CD14-positive monocyte (primary cell): ENCODE data around the gene PARP8. TPM values are rescaled to one million over a fixed set of nuclear protein-coding genes. Genes with fewer than 3 reads are reported as not detected.

Experiments
- DNase-seq, 3 donors: peaks; one replicate each; pipeline ENCODE4 v3.0.0-alpha.2; 2011 to 2022
- H2AFZ ChIP-seq: 2 replicates; pipeline ENCODE4 v1.6.0; 2012; ENCODE audit warnings: mild to moderate bottlenecking, low read depth, low read length, inconsistent platforms; ENCODE audit not compliant: insufficient read depth, poor library complexity, severe bottlenecking
- H3K27ac ChIP-seq, 2 donors: 1 replicate in 1 of 2; 2 replicates in 1 of 2; pipeline ENCODE4 v1.5.1; 2012 to 2013; ENCODE audit warnings: low read length in 2 of 2, control low read depth in 1 of 2, inconsistent platforms in 1 of 2, low read depth in 1 of 2, mild to moderate bottlenecking in 1 of 2
- H3K27me3 ChIP-seq, 2 donors: one replicate each; pipeline versions ENCODE4 v1.6.0 to v1.6.1; 2011 to 2013; ENCODE audit warnings: low read length in 2 of 2; ENCODE audit not compliant: control insufficient read depth in 2 of 2, insufficient read depth in 2 of 2
- H3K36me3 ChIP-seq, 2 donors: replicated peaks in 1 of 2; 1 replicate in 1 of 2; 2 replicates in 1 of 2; pipeline versions ENCODE4 v1.5.1 to v1.6.1; 2012 to 2013; ENCODE audit warnings: low read length in 2 of 2, control low read depth in 1 of 2, inconsistent platforms in 1 of 2, mild to moderate bottlenecking in 1 of 2; ENCODE audit not compliant: insufficient read depth in 2 of 2, control insufficient read depth in 1 of 2
- H3K4me1 ChIP-seq, 2 donors: 1 replicate in 1 of 2; 2 replicates in 1 of 2; pipeline versions ENCODE4 v1.5.1 to v1.6.1; 2012 to 2013; ENCODE audit warnings: low read length in 2 of 2, control low read depth in 1 of 2, inconsistent platforms in 1 of 2, mild to moderate bottlenecking in 1 of 2, moderate library complexity in 1 of 2; ENCODE audit not compliant: insufficient read depth in 2 of 2, control insufficient read depth in 1 of 2
- H3K4me2 ChIP-seq: replicated peaks from 2 replicates; pipeline ENCODE3; 2012; ENCODE audit warnings: low read length, moderate library complexity, mild to moderate bottlenecking; ENCODE audit not compliant: poor library complexity, severe bottlenecking; ENCODE audit errors: extremely low read depth
- H3K4me3 ChIP-seq, 3 experiments: fragments of 200-600 bp in 1 of 3; sonication (generic) in 1 of 3; replicated peaks in 1 of 3; 1 replicate in 2 of 3; 2 replicates in 1 of 3; pipeline ENCODE4 v1.5.1; 2011 to 2013; ENCODE audit warnings: low read length in 3 of 3, mild to moderate bottlenecking in 3 of 3, control low read depth in 2 of 3, low read depth in 2 of 3, inconsistent platforms in 1 of 3, moderate library complexity in 1 of 3
- H3K79me2 ChIP-seq: 2 replicates; pipeline ENCODE4 v1.6.0; 2012; ENCODE audit warnings: mild to moderate bottlenecking, control low read depth, inconsistent platforms, low read length, moderate library complexity; ENCODE audit not compliant: insufficient read depth
- H3K9ac ChIP-seq: 2 replicates; pipeline ENCODE4 v1.6.0; 2017; ENCODE audit warnings: low read length, mild to moderate bottlenecking; ENCODE audit not compliant: insufficient read depth, poor library complexity, severe bottlenecking
- H3K9me3 ChIP-seq, 2 donors: replicated peaks in 1 of 2; 1 replicate in 1 of 2; 2 replicates in 1 of 2; pipeline versions ENCODE4 v1.5.1 to v1.6.1; 2012 to 2013; ENCODE audit warnings: low read length in 2 of 2, control low read depth in 1 of 2; ENCODE audit not compliant: control insufficient read depth in 1 of 2, insufficient read depth in 1 of 2
- H4K20me1 ChIP-seq: 2 replicates; pipeline ENCODE4 v1.6.0; 2012; ENCODE audit warnings: mild to moderate bottlenecking, low read length, control low read depth, moderate library complexity; ENCODE audit not compliant: insufficient read depth
- H3K27ac Mint-ChIP-seq, 7 donors: one replicate each; pipeline ENCODE4 v1.8.0; 2020; ENCODE audit warnings: mild to moderate bottlenecking in 7 of 7, mixed read lengths in 7 of 7, moderate library complexity in 6 of 7, inconsistent platforms in 2 of 7
- H3K27me3 Mint-ChIP-seq, 3 donors: one replicate each; pipeline ENCODE4 v1.8.0; 2021 to 2022; ENCODE audit warnings: low read depth in 3 of 3, mild to moderate bottlenecking in 3 of 3, mixed read lengths in 3 of 3, moderate library complexity in 3 of 3, inconsistent platforms in 1 of 3
- H3K36me3 Mint-ChIP-seq, 2 donors: one replicate each; pipeline ENCODE4 v1.8.0; 2020; ENCODE audit warnings: mixed read lengths in 2 of 2, inconsistent platforms in 1 of 2, mild to moderate bottlenecking in 1 of 2
- H3K4me1 Mint-ChIP-seq: one replicate; pipeline ENCODE4 v1.8.0; 2020; ENCODE audit warnings: mild to moderate bottlenecking, mixed read lengths
- H3K4me3 Mint-ChIP-seq, 2 donors: one replicate each; pipeline ENCODE4 v1.8.0; 2020; ENCODE audit warnings: mild to moderate bottlenecking in 2 of 2, mixed read lengths in 2 of 2, moderate library complexity in 1 of 2
- H3K9me3 Mint-ChIP-seq, 7 donors: one replicate each; pipeline ENCODE4 v1.8.0; 2020 to 2022; ENCODE audit warnings: mixed read lengths in 7 of 7, mild to moderate bottlenecking in 6 of 7, moderate library complexity in 6 of 7, inconsistent platforms in 2 of 7
- CTCF ChIP-seq: fragments of 200-600 bp; IDR thresholded peaks from one replicate; pipeline ENCODE4 v1.8.0; 2022; ENCODE audit warnings: antibody characterized with exemption, mild to moderate bottlenecking
- WGBS: methylation state at CpG from one replicate; pipeline ENCODE4 v1.1.5; 2013; ENCODE audit warnings: missing lambda C conversion rate; ENCODE audit not compliant: insufficient coverage; 5-methylcytosine and 5-hydroxymethylcytosine counted together
- intact Hi-C, 2 donors: fragments of 100-400 bp; cut with micrococcal nuclease; formaldehyde crosslinking; loops; one replicate each; pipeline versions ENCODE4 v1.15.0 to v1.15.1; 2023
- polyA plus RNA-seq, 3 donors: library from polyadenylated mRNA; depleted of rRNA in 1 of 3; unstranded in 2 of 3; stranded (reverse) in 1 of 3; fragments of 300-500 nt in 2 of 3; fragments of >200 nt in 1 of 3; fragmentation: Illumina TruSeq in 2 of 3; gene quantifications; 1 replicate in 2 of 3; 2 replicates in 1 of 3; pipeline ENCODE4 v1.2.3, GENCODE V29; 2012 to 2021

Gene PARP8
- polyA plus RNA-seq, 3 donors: 27.5 to 170 (median 40.6) TPM

GRCh38 chr5:50700706-50701105 is 34.3 kb downstream of the PARP8 start:
- Histone ChIP-seq H3K4me3 (no peak overlapping the region), H2AFZ (no peak overlapping the region), H3K27me3 (no peaks in the 10 kb centered on the region), H3K27ac (no peak overlapping the region), H4K20me1 (peaks cover 100% of the 10 kb centered on the region), H3K36me3 (peaks cover 0 to 23% of the 10 kb centered on the region in 2 donors), H3K9me3 (no peaks in the 10 kb centered on the region), H3K9ac (no peak overlapping the region), H3K4me1 (peaks cover 2 to 6% of the 10 kb centered on the region in 2 donors), H3K4me2 (no peak overlapping the region), H3K79me2 (peaks cover 100% of the 10 kb centered on the region)
- H3K4me1 Mint-ChIP-seq: peaks cover 27% of the 10 kb centered on the region
- H3K27me3 Mint-ChIP-seq: peaks cover 0 to 1% (median 0%) of the 10 kb centered on the region in 3 donors
- no peak for DNase-seq
- no CpG with 5 or more reads among the region's 4 CpGs for WGBS
- intact Hi-C loops: no loop called here
- H3K9me3 Mint-ChIP-seq: peaks cover 0 to 5% (median 2%) of the 10 kb centered on the region in 7 donors
- TF ChIP-seq CTCF: no peak
- no peak overlapping the region for H3K27ac Mint-ChIP-seq
- H3K36me3 Mint-ChIP-seq: peaks cover 29 to 31% of the 10 kb centered on the region in 2 donors
- no peak overlapping the region for H3K4me3 Mint-ChIP-seq

- Mint-ChIP-seq H3K4me3 (no peak overlapping the region), H3K27ac (peak overlapping the region in 4 of 7 donors; percentile 24 to 82 (median 75)), H3K36me3 (peaks cover 22 to 30% of the 10 kb centered on the region in 2 donors), H3K27me3 (peaks cover 0 to 1% (median 0%) of the 10 kb centered on the region in 3 donors), H3K9me3 (peaks cover 0 to 5% (median 2%) of the 10 kb centered on the region in 7 donors), H3K4me1 (peaks cover 33% of the 10 kb centered on the region)
- Histone ChIP-seq H4K20me1 (peaks cover 100% of the 10 kb centered on the region), H3K36me3 (peaks cover 0 to 18% of the 10 kb centered on the region in 2 donors), H3K79me2 (peaks cover 100% of the 10 kb centered on the region), H3K4me2 (no peak overlapping the region), H3K9me3 (no peaks in the 10 kb centered on the region), H3K4me1 (peaks cover 6 to 14% of the 10 kb centered on the region in 2 donors), H3K27me3 (no peaks in the 10 kb centered on the region), H2AFZ (no peak overlapping the region), H3K4me3 (no peak overlapping the region), H3K27ac (no peak overlapping the region), H3K9ac (no peak overlapping the region)
- 0% methylated on average over 1 of the region's 9 CpGs for WGBS
- DNase-seq: peak; percentile 13 to 50 (median 25)
- intact Hi-C loops: no loop called here
- TF ChIP-seq CTCF: no peak
Observed at GRCh38 chr5:50702615-50703366, 36.4 kb downstream of the PARP8 start.
